HepG2 (cell line): ENCODE results near the gene RNF150. TPM values are rescaled to one million over a fixed set of nuclear protein-coding genes. Genes with fewer than 3 reads are reported as not detected.

Experiments
- ATAC-seq: fragments of 200-7000 bp; cut with Tn5 transposase; 3 replicates; pipeline ENCODE4 v1.9.1; 2020; ENCODE audit warnings: mild to moderate bottlenecking, moderate library complexity
- BruUV-seq: library from RNA; stranded (reverse); fragments of 400-500 nt; replicated peaks from 2 replicates; lab custom pipeline; 2021; lab: Mats Ljungman, UMichigan
- CTCF ChIA-PET: fragments of 300-600 bp; formaldehyde crosslinking; extraction: SDS; loops from one replicate; lab custom pipeline; 2021; ENCODE audit warnings: low total read pairs, inconsistent platforms, low intra/inter-chr PET ratio; lab: Yijun Ruan, JAX
- POLR2A ChIA-PET: fragments of 350-600 bp; sonication (Branson Sonifier 250); formaldehyde crosslinking; loops from one replicate; lab custom pipeline; 2020; ENCODE audit warnings: antibody characterized with exemption, inconsistent platforms; lab: Yijun Ruan, JAX
- DNase-seq: peaks from one replicate; pipeline ENCODE4 v3.0.0-alpha.2; 2015; ENCODE audit warnings: low spot score
- FAIRE-seq: peaks from 3 replicates; lab custom pipeline; 2011; peaks lifted over from hg19 to GRCh38; lab: Jason Lieb, UNC
- H2AFZ ChIP-seq: one replicate; pipeline ENCODE4 v1.6.1; 2011; ENCODE audit warnings: low read length, inconsistent platforms
- H3K27ac ChIP-seq: fragments of 300-600 bp; 3 replicates; pipeline ENCODE4 v1.8.0; 2011; ENCODE audit warnings: mixed run types, mild to moderate bottlenecking, mixed read lengths, low read length, inconsistent platforms; ENCODE audit not compliant: insufficient read depth; ENCODE audit errors: extremely low read length
- H3K27me3 ChIP-seq, 2 experiments: fragments of 200-600 bp in 1 of 2; 2 replicates in 1 of 2; 3 replicates in 1 of 2; pipeline versions ENCODE4 v1.6.0 to v1.8.0; 2011; ENCODE audit warnings: low read length in 2 of 2, mild to moderate bottlenecking in 2 of 2, moderate library complexity in 2 of 2, inconsistent platforms in 1 of 2; ENCODE audit not compliant: insufficient read depth in 2 of 2, control insufficient read depth in 1 of 2
- H3K36me3 ChIP-seq, 2 experiments: fragments of 200-600 bp in 1 of 2; replicated peaks in 1 of 2; 2 replicates in 1 of 2; 3 replicates in 1 of 2; pipeline versions ENCODE4 v1.5.1 to v1.8.0; 2011; ENCODE audit warnings: low read length in 2 of 2, inconsistent platforms in 1 of 2; ENCODE audit not compliant: insufficient read depth in 2 of 2, control insufficient read depth in 1 of 2
- H3K4me1 ChIP-seq: 2 replicates; pipeline ENCODE4 v1.5.1; 2012; ENCODE audit warnings: low read length, inconsistent platforms; ENCODE audit not compliant: insufficient read depth
- H3K4me2 ChIP-seq: 2 replicates; pipeline ENCODE4 v1.6.0; 2011; ENCODE audit warnings: low read depth, low read length, inconsistent platforms
- H3K4me3 ChIP-seq, 3 experiments: fragments of 200-600 bp in 1 of 3; sonication (generic), shearing (Covaris generic) in 1 of 3; replicated peaks in 1 of 3; 2 replicates each; pipeline ENCODE4 v1.5.1; 2011 to 2016; ENCODE audit warnings: low read length in 3 of 3, inconsistent platforms in 2 of 3, low read depth in 2 of 3, mild to moderate bottlenecking in 2 of 3, control low read depth in 1 of 3, mixed read lengths in 1 of 3; ENCODE audit not compliant: insufficient read depth in 1 of 3
- H3K79me2 ChIP-seq: one replicate; pipeline ENCODE4 v1.6.1; 2011; ENCODE audit warnings: low read length, inconsistent platforms; ENCODE audit not compliant: insufficient read depth
- H3K9ac ChIP-seq: 2 replicates; pipeline ENCODE4 v1.6.0; 2011; ENCODE audit warnings: mild to moderate bottlenecking, low read depth, low read length, inconsistent platforms; ENCODE audit not compliant: insufficient read depth
- H3K9me3 ChIP-seq: 2 replicates; pipeline ENCODE4 v1.5.1; 2012; ENCODE audit warnings: mild to moderate bottlenecking, low read length
- H4K20me1 ChIP-seq: 2 replicates; pipeline ENCODE4 v1.6.0; 2011; ENCODE audit warnings: inconsistent platforms, mild to moderate bottlenecking, low read length, moderate library complexity; ENCODE audit not compliant: insufficient read depth
- ADNP ChIP-seq: sonication (generic); formaldehyde crosslinking; IDR thresholded peaks from 2 replicates; pipeline ENCODE4 v1.4.0; 2020; ENCODE audit warnings: missing genetic modification reagents
- FOXO4 ChIP-seq: sonication (generic); formaldehyde crosslinking; conservative IDR thresholded peaks from 2 replicates; pipeline ENCODE4 v1.8.1; 2023; ENCODE audit warnings: missing genetic modification reagents
- U2AF2 ChIP-seq: fragments of 200-400 bp; formaldehyde crosslinking; IDR thresholded peaks from 2 replicates; pipeline ENCODE4 v1.6.1; 2017; ENCODE audit warnings: low read depth, mild to moderate bottlenecking, low read length
- WGBS: methylation state at CpG from one replicate; pipeline ENCODE4 v1.1.6; 2017; ENCODE audit warnings: low lambda C conversion rate; 5-methylcytosine and 5-hydroxymethylcytosine counted together
- in situ Hi-C: cut with HindIII; loops from 2 replicates; pipeline ENCODE4 v1.10.0; 2017; ENCODE audit warnings: low pct_unique_long_range_greater_than_20kb; ENCODE audit not compliant: extremely low pct_ligation_motif_present
- intact Hi-C: fragments of 100-400 bp; cut with micrococcal nuclease; formaldehyde crosslinking; loops from one replicate; pipeline ENCODE4 v1.10.0; 2022; ENCODE audit not compliant: unreplicated experiment
- polyA plus RNA-seq, 8 experiments: library from polyadenylated mRNA; depleted of rRNA in 3 of 8; stranded (reverse) in 7 of 8; unstranded in 1 of 8; fragments of >200 nt; fragmentation: Illumina TruSeq in 4 of 8; extraction: Trizol in 4 of 8; gene quantifications; 2 replicates each; pipeline versions ENCODE4 v1.2.1 to v1.2.3, GENCODE V29; 2011 to 2016; ENCODE audit warnings: low read depth in 4 of 8, missing spikeins in 1 of 8, mixed read lengths in 1 of 8; ENCODE audit not compliant: insufficient read depth in 1 of 8
- total RNA-seq, 5 experiments: library from RNA; depleted of rRNA; stranded (reverse); fragments of >200 nt; fragmentation: Illumina TruSeq; extraction: Trizol; gene quantifications; 2 replicates each; pipeline ENCODE4 v1.2.3, GENCODE V29; 2016; ENCODE audit warnings: low read depth in 1 of 5

Gene RNF150
- total and polyA plus RNA-seq, 2 of the 13 experiments (the other 11 are each of a cell fraction or from before 2014, with no cell fraction given) = 0.02 to 0.03 TPM

GRCh38 chr4:141180991-141181761 lies 47.9 kb upstream of the RNF150 start (continued):
- TF ChIP-seq FOXO4 (CRISPR knock-in tag) = no peak
- no peak for TF ChIP-seq ADNP (CRISPR knock-in tag)

GRCh38 chr4:141179474-141180373 lies 46.5 kb upstream of the RNF150 start:
- Histone ChIP-seq H2AFZ (no peak overlapping the region), H3K36me3 (no peaks in the 10 kb centered on the region), H4K20me1 (no peaks in the 10 kb centered on the region), H3K4me3 (no peak overlapping the region), H3K4me1 (no peaks in the 10 kb centered on the region), H3K9me3 (no peaks in the 10 kb centered on the region), H3K9ac (no peak overlapping the region), H3K27ac (no peak overlapping the region), H3K27me3 (no peaks in the 10 kb centered on the region), H3K79me2 (no peaks in the 10 kb centered on the region), H3K4me2 (no peak overlapping the region)
- ChIA-PET POLR2A (no interaction called here), CTCF (no interaction called here)
- WGBS = 15% methylated on average over 8 of the region's 8 CpGs
- intact Hi-C loops = no loop called here
- TF ChIP-seq U2AF2 = no peak
- no TSS peak for BruUV-seq
- DNase-seq (no peak), FAIRE-seq (no peak), ATAC-seq (no peak)
- in situ Hi-C loops = no loop called here
